NCI-H69 (cell line): ENCODE results near the gene PPP2R5D.
A peak's percentile ranks its signal among the peaks of the same experiment; 100 is the strongest.

ENCODE experiments used
- DNase-seq: peaks from one replicate; lab custom pipeline; 2025; lab: John Stamatoyannopoulos, UW

Gene PPP2R5D

DNA sequence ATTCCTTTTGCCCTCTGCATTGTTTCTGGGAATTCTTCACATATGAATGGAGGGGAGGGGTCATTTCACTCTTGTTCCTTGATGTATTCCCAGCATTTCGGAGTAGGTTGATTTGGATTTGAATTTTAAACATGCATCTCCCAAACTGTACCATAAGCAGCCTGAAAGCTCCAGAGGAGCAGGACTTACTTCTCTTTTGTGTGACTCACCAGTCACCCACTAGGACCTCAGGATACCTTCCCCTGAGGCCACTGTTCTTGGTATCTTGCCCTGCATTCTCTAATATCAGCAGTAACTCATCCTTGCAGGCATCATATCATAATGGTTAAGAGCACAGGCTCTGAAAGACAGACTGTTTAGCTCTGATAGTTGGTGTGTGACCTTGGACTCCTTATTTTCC is 74.2 kb downstream of the PPP2R5D start:
- no peak for DNase-seq

- peak; percentile 100 for DNase-seq
These were observed 75.0 kb downstream of the PPP2R5D start, which contains the start of the genes KLC4 and MRPL2 for GRCh38 chr6:43059168-43060033. Gene KLC4, plus strand, starts transcription at chr6:43059631. Its CDS starts 1,705 bp downstream, at chr6:43061336. Gene MRPL2, minus strand, starts transcription at chr6:43059434. Its CDS starts 53 bp downstream, at chr6:43059381.

DNA sequence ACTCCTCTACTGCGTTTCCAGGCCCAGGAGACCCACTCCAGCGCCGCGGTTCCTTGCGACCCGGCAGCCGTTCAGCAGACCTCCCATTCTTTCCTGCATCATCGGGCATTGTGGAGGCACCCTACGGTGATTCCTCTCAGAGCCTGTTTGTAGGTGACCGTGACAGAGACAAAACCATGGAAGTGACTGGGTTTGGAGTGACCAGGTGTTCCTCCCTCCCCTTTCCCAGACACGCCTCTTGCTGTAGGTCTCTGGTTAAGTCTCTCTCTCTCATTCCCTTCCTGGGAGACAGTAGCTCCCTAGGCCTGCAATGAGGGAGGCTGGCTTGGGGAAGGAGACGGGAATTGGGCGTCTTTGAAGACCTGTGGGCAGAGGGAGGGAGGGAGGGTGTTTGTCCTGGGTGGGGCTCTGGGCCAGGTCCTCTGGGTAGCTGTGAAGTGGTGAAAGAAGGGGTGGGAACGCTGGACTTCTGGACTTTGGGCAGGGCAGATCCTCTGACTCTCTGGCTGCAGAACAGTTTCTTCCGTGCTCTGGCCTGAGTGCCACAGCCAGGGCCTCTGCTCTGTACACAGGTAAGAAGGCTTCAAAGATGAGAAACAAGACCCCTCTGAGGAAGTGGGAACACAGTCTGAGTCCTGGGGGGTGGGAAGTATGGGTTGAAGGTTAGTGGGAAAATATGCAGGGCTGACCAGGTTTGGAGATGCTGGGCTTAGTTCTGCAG is 75.8 kb downstream of the PPP2R5D start:
- peak; percentile 76 for DNase-seq

- DNase-seq = no peak
These were observed 76.6 kb downstream of the PPP2R5D start for GRCh38 chr6:43060755-43061633.

DNA sequence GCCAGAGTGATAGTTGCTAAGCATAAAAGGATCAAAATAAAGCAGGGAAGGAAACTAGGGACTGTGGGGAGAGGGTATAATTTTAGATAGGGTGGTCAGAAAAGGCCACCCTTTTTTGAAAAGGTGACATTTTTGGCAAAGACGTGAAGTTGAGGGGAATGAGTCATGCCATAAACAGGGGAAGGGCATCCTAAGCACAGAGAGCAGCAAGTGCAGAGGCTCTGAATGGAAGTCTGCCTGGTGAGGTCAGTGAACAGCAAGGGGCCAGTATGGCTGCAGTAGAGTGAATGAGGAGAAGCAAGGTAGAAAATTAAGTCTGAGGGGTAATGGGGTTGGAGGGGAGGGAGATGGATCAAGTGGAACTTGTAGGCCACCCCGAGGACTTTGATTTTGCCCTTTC is 77.5 kb downstream of the PPP2R5D start:
- DNase-seq = no peak
